Measurements from ENCODE around the gene SRSF9. TPM values are rescaled to one million over a fixed set of nuclear protein-coding genes. Genes with fewer than 3 reads are reported as not detected.
A peak's percentile ranks its signal among the peaks of the same experiment; 100 is the strongest.

SRSF9 gene
- total and polyA plus RNA-seq, 2 of the 13 experiments (the other 11 are each of a cell fraction or from before 2014, with no cell fraction given) = 125 to 144 TPM

DNA sequence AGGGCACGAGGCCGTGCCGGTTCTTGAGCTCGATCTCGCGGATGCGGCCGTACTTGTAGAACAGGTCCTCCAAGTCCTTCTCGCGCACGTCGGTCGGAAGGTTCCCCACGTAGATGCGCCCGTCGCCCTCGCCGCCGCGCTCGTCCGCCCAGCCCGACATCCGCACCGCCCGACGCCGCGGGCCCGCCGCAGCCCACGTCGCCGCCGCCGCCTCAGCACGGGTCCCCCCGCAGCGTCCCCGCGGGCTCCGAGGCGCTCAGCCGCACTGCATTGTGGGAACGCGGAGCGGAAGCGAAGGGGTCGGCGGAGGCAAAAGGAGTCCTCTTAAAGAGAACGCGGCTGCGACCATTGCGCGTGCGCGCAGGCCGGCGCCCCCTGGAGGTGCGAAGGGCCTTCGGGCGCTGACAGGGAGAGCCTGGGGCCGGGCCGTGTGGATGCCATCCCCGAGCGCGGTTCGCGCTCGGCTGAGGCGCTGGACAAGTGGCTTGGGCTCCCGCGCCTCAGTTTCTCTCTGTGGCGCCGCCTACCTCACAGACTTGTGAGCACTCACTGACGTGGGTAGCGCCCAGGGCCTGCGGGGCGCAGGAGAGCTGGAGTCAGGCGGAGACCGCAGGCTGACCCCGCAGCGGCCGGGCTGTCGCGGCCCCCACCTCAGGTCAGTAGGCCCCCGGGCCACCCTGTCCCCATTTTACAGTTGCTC, at the start of gene SRSF9 (continued):
- TF ChIP-seq, protein P1, sequence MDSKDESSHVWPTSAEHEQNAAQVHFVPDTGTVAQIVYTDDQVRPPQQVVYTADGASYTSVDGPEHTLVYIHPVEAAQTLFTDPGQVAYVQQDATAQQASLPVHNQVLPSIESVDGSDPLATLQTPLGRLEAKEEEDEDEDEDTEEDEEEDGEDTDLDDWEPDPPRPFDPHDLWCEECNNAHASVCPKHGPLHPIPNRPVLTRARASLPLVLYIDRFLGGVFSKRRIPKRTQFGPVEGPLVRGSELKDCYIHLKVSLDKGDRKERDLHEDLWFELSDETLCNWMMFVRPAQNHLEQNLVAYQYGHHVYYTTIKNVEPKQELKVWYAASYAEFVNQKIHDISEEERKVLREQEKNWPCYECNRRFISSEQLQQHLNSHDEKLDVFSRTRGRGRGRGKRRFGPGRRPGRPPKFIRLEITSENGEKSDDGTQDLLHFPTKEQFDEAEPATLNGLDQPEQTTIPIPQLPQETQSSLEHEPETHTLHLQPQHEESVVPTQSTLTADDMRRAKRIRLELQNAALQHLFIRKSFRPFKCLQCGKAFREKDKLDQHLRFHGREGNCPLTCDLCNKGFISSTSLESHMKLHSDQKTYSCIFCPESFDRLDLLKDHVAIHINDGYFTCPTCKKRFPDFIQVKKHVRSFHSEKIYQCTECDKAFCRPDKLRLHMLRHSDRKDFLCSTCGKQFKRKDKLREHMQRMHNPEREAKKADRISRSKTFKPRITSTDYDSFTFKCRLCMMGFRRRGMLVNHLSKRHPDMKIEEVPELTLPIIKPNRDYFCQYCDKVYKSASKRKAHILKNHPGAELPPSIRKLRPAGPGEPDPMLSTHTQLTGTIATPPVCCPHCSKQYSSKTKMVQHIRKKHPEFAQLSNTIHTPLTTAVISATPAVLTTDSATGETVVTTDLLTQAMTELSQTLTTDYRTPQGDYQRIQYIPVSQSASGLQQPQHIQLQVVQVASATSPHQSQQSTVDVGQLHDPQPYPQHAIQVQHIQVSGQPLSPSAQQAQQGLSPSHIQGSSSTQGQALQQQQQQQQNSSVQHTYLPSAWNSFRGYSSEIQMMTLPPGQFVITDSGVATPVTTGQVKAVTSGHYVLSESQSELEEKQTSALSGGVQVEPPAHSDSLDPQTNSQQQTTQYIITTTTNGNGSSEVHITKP (CRISPR knock-in tag; IDR thresholded peaks at IDR 0.05; ENCODE audit: low read depth) = peak; percentile 24; the same call in 1 of the 2 replicates
- peak; percentile 70; the same call in 1 of the 2 replicates for TF ChIP-seq RXRB (CRISPR knock-in tag; IDR thresholded peaks at IDR 0.05; ENCODE audit: borderline replicate concordance)
- no peak for TF ChIP-seq U2AF2 (IDR thresholded peaks at IDR 0.05; ENCODE audit: low read depth, low read length)
- TF ChIP-seq, protein P2, sequence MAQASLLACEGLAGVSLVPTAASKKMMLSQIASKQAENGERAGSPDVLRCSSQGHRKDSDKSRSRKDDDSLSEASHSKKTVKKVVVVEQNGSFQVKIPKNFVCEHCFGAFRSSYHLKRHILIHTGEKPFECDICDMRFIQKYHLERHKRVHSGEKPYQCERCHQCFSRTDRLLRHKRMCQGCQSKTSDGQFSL (CRISPR knock-in tag; IDR thresholded peaks at IDR 0.05) = no peak
- TF ChIP-seq, protein P3, sequence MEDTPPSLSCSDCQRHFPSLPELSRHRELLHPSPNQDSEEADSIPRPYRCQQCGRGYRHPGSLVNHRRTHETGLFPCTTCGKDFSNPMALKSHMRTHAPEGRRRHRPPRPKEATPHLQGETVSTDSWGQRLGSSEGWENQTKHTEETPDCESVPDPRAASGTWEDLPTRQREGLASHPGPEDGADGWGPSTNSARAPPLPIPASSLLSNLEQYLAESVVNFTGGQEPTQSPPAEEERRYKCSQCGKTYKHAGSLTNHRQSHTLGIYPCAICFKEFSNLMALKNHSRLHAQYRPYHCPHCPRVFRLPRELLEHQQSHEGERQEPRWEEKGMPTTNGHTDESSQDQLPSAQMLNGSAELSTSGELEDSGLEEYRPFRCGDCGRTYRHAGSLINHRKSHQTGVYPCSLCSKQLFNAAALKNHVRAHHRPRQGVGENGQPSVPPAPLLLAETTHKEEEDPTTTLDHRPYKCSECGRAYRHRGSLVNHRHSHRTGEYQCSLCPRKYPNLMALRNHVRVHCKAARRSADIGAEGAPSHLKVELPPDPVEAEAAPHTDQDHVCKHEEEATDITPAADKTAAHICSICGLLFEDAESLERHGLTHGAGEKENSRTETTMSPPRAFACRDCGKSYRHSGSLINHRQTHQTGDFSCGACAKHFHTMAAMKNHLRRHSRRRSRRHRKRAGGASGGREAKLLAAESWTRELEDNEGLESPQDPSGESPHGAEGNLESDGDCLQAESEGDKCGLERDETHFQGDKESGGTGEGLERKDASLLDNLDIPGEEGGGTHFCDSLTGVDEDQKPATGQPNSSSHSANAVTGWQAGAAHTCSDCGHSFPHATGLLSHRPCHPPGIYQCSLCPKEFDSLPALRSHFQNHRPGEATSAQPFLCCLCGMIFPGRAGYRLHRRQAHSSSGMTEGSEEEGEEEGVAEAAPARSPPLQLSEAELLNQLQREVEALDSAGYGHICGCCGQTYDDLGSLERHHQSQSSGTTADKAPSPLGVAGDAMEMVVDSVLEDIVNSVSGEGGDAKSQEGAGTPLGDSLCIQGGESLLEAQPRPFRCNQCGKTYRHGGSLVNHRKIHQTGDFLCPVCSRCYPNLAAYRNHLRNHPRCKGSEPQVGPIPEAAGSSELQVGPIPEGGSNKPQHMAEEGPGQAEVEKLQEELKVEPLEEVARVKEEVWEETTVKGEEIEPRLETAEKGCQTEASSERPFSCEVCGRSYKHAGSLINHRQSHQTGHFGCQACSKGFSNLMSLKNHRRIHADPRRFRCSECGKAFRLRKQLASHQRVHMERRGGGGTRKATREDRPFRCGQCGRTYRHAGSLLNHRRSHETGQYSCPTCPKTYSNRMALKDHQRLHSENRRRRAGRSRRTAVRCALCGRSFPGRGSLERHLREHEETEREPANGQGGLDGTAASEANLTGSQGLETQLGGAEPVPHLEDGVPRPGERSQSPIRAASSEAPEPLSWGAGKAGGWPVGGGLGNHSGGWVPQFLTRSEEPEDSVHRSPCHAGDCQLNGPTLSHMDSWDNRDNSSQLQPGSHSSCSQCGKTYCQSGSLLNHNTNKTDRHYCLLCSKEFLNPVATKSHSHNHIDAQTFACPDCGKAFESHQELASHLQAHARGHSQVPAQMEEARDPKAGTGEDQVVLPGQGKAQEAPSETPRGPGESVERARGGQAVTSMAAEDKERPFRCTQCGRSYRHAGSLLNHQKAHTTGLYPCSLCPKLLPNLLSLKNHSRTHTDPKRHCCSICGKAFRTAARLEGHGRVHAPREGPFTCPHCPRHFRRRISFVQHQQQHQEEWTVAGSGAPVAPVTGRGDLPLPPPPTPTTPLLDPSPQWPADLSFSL (CRISPR knock-in tag; IDR thresholded peaks at IDR 0.05) = no peak
- TF ChIP-seq FOXC1 (CRISPR knock-in tag; IDR thresholded peaks at IDR 0.05; ENCODE audit: borderline replicate concordance) = peak; percentile 61; the same call in 1 of the 2 replicates
- peak; percentile 63 for TF ChIP-seq DMAP1 (CRISPR knock-in tag; IDR thresholded peaks at IDR 0.05)
- TF ChIP-seq, protein P4, sequence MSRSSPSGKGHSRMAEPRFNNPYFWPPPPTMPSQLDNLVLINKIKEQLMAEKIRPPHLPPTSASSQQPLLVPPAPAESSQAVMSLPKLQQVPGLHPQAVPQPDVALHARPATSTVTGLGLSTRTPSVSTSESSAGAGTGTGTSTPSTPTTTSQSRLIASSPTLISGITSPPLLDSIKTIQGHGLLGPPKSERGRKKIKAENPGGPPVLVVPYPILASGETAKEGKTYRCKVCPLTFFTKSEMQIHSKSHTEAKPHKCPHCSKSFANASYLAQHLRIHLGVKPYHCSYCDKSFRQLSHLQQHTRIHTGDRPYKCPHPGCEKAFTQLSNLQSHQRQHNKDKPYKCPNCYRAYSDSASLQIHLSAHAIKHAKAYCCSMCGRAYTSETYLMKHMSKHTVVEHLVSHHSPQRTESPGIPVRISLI (CRISPR knock-in tag; IDR thresholded peaks at IDR 0.05; ENCODE audit: borderline replicate concordance) = no peak
- TF ChIP-seq, protein P5, sequence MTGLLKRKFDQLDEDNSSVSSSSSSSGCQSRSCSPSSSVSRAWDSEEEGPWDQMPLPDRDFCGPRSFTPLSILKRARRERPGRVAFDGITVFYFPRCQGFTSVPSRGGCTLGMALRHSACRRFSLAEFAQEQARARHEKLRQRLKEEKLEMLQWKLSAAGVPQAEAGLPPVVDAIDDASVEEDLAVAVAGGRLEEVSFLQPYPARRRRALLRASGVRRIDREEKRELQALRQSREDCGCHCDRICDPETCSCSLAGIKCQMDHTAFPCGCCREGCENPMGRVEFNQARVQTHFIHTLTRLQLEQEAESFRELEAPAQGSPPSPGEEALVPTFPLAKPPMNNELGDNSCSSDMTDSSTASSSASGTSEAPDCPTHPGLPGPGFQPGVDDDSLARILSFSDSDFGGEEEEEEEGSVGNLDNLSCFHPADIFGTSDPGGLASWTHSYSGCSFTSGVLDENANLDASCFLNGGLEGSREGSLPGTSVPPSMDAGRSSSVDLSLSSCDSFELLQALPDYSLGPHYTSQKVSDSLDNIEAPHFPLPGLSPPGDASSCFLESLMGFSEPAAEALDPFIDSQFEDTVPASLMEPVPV (CRISPR knock-in tag; IDR thresholded peaks at IDR 0.05) = peak; percentile 85; the same call in 1 of the 2 replicates
- TF ChIP-seq, protein P6, sequence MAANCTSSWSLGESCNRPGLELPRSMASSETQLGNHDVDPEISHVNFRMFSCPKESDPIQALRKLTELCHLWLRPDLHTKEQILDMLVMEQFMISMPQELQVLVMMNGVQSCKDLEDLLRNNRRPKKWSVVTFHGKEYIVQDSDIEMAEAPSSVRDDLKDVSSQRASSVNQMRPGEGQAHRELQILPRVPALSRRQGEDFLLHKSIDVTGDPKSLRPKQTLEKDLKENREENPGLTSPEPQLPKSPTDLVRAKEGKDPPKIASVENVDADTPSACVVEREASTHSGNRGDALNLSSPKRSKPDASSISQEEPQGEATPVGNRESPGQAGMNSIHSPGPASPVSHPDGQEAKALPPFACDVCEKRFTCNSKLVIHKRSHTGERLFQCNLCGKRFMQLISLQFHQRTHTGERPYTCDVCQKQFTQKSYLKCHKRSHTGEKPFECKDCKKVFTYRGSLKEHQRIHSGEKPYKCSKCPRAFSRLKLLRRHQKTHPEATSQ (CRISPR knock-in tag; IDR thresholded peaks at IDR 0.05; ENCODE audit: borderline replicate concordance) = no peak
- TF ChIP-seq ZEB1 (IDR thresholded peaks at IDR 0.05; ENCODE audit: insufficient replicate concordance, low read depth) = peak; percentile 54
- 0 out of 2 replicates have a peak, but pooled peaks have one; percentile 74 for TF ChIP-seq ZNF20 (CRISPR knock-in tag; IDR thresholded peaks at IDR 0.05)

All from HepG2 (cell line).